GM19467 (cell line): Measurements from ENCODE around the gene NARS2.
"Not testable (repeated sequence)": the region's sequence is repeated elsewhere in the genome, so short reads cannot be mapped to it uniquely, and the experiment has no call there.

Experiments used
- ATAC-seq: cut with Tn5 transposase; IDR thresholded peaks from one replicate; pipeline ENCODE4 v1.9.1; 2021; ENCODE audit warnings: mild to moderate bottlenecking, moderate library complexity; ENCODE audit not compliant: unreplicated experiment

NARS2 gene

DNA sequence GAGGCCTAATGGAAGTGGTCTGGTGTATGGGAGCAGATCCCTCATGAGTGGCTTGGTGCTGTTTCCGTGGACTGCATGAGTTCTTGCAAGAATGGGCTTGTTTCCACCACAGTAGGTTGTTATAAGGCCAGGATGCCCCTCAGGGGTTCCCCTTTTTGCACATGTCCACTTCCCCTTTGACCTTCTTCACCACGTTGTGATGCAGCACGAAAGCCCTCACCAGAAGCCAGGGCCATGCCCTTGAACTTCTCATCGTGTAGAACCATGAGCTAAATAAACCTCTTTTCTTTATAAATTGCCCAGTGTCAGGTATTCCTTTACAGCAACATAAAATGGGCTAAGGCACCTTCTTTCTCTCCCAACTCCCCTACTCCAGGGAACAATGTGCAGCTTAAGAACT is 2.8 kb upstream of the NARS2 start:
- ATAC-seq, result no peak

DNA sequence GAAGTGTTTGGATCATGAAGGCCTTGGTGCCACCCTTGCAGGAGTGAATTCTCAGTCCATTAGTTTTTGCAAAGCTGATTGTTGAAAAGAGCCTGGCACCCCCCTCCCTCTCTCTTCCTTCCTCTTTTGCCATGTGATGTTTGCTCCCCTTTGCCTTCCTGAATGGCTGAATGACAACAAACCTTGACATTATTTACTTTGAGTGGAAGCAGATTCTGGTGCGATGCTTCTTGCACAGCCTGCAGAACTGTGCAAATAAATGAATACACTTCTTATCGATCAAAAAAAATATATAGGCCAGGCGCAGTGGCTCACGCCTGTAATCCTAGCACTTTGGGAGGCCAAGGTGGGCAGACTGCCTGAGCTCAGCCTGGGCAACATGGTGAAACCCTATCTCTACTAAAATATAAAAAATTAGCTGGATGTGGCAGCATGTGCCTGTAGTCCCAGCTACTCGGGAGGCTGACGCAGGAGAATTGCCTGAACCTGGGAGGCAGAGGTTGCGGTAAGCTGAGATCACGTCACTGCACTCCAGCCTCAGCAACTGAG is 2.0 kb upstream of the NARS2 start:
- no peak for ATAC-seq

DNA sequence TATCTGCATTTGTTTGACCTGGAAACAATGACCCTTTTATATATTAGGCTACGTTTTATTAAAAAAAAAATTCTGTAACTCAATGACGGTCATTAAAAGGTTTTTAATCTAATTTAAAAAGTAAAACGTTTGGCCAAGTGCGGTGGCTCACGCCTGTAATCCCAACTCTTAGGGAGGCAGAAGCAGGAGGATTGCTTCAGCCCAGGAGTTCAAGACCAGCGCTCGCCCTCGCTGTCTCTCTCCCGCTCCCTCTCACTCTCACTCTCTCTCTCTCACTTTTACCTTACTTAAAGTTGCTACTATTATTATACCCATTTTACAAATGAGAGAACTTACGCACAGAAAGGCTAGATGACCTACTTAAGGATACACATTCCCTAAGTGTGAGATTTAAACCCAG is 814 bp upstream of the NARS2 start:
- ATAC-seq, result no peak

DNA sequence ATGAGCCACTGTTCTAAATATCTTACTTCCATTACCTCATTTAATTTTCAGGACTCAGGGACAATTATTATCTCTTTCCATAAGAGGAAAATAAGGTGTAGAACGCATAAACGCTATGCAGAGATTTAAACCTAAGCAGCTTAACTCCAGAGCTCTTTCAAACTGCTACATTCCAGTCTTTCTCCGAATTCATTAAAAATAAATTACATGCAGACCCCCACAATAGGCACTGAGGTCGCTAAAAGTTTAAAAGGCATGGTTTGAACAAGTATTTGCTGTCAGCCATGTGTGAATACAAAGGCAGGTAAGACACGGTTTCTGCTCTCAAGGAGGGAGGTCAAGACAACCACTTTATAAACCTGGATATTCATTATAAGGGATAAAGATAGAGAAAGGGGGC is 983 bp downstream of the NARS2 start:
- ATAC-seq, result no peak

DNA sequence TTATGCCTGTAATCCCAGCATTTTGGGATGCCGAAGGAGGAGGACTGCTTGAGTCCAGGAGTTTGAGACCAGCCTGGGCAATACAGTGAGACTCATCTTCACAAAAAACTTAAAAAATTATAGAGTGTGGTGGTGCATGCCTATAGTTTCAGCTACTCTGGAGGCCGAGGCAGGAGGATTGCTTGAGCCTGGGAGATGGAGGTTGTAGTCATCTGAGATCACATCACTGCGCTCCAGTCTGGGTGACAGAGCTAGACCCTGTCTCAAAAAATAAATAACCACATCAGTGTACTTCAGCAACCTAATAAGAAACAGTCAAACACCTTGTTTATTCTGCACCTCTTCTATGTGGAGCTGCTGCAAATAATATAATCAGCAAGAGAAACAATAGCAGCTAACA is 1.4 kb downstream of the NARS2 start:
- no peak for ATAC-seq

DNA sequence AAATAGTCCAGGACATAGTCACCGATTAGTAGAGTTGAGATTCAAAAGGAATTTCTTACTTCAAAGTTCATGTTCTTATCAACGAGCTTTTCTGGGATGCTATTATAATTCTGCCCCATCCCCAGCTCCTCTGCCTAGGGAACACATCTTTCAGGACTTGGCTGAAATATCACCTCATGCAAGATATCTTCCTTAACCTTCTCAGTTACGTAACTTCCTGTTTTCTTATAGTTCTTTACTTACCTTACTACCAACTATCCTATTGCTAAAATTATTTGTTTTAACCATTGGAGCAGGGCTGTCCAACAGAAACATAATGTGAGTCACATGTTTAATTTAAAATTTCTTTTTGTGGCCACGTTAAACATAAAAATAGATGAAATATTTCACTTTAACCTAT is 2.3 kb downstream of the NARS2 start:
- no peak for ATAC-seq

DNA sequence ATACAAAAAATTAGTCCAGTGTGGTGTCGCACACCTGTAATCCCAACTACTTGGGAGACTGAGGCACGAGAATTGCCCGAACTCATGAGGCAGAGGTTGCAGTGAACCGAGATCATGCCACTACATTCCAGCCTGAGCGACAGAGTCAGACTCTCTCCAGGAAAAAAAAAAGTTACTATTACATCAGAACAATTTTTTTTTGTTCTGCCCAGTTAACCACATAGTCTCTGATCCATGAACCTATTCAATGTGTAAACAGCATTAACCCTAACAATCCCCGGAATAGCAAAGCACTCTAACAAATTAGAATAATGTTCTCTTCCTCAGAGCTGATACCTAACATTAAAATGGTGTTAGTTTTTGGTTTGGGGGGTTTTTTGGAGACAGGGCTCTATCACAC is 4.6 kb downstream of the NARS2 start:
- ATAC-seq, result no peak

DNA sequence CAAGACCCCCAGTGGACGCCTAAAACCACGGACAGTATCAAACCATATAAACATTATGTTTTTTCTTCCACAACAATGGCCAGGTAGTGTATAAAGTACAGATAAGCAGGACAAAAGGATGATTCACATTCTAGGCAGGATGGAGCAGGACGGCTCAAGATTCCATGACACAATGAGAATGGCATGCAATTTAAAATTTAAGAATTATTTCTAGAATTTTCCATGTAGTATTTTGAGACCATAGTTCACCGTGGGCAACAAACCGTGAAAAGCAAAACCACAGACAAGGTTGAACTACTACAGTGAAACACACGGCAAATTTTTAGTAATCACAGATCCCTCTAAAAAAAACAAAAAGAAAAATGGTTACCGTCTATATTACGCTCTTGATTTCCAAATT is 7.5 kb downstream of the NARS2 start:
- no peak for ATAC-seq

DNA sequence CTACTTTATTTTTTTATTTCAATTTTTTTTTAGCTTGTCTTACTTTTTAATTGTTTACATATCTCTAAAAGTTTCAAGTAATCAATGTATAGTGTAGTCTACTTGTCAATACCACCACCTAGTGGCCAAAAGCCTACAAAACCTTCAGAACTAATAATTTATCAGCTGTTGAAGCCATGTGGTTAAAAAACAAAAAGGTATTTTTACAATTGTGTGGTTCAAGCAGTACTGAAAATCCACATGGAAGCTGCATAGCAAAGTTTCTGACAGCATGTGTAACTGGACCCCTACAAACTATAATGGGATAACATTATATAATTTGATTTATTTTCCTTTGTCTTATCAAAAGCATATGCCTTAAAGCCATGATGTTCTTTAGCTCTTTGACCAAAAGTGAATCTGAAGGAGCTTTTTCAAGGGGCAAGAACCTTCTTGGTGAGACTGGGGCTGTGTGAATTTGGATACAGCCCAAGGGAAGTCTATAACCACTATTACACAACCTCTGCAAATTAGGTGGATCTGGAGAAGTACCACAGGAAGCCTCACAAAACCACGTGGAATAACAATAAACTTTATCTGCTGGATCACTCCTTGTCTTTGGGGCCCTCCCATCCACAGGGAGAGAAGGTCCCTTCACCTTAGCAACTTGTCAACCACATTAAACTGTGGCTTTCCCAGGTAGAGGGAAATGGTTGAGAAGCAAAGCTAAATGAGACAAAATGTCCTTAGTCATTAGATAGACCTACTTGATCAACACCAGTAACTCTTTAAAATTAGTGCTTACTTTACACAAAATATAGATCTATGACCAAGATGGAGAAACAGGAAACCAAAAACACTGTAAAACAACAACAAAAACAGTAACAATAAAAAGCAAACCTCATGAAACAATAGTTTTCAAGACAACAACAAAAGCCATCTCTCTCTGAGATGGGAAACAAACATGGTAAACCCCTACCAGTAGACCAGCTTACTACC is 9.9 kb downstream of the NARS2 start:
- no peak for ATAC-seq

DNA sequence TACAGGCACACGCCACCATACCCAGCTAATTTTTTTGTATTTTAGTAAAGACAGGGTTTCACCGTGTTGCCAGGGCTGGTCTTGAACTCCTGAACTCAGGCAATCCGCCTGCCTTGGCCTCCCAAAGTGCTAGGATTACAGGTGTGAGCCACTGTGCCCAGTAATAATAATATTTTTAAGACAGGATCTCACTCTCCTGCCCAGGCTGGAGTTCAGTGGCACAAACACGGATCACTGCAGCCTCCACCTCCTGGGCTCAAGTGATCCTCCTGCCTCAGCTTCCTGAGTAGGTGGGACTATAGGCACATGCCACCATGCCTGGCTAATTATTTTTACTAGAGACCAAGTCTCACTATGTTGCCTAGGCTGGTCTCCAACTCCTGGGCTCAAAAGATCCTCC is 10.6 kb downstream of the NARS2 start:
- ATAC-seq, result not testable (repeated sequence)

DNA sequence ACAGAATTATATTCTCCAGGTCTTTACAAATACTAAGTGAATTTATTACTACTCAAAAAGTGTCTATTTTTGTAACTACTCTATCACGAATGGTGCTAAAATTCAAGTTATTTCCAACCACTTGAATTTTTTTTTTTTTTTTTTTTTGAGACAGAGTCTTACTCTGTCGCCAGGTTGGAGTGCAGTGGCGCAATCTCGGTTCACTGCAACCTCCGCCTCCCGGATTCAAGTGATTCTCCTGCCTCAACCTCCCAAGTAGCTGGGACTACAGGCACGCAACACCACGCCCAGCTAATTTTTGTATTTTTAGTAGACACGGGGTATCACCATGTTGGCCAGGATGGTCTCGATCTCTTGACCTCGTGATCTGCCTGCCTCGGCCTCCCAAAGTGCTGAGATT is 11.6 kb downstream of the NARS2 start:
- not testable (repeated sequence) for ATAC-seq

DNA sequence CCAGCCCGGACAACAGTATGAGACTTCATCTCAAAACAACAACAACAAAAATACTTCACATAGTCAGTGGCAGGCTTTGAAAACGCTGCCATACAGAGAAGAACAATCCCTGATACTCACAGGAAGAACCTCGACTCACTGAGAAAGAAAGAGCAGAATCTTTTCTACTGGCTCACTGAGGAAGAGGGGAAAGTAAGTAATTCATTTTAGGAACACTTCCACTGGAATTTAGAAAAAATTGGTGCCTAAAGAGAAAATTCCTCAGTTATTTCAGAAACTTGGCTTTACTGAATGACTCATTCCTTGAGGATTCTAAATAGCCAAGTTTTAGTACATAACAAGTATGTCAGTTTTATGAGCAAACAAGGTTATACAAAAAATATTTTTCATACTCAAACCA is 12.3 kb downstream of the NARS2 start:
- no peak for ATAC-seq

DNA sequence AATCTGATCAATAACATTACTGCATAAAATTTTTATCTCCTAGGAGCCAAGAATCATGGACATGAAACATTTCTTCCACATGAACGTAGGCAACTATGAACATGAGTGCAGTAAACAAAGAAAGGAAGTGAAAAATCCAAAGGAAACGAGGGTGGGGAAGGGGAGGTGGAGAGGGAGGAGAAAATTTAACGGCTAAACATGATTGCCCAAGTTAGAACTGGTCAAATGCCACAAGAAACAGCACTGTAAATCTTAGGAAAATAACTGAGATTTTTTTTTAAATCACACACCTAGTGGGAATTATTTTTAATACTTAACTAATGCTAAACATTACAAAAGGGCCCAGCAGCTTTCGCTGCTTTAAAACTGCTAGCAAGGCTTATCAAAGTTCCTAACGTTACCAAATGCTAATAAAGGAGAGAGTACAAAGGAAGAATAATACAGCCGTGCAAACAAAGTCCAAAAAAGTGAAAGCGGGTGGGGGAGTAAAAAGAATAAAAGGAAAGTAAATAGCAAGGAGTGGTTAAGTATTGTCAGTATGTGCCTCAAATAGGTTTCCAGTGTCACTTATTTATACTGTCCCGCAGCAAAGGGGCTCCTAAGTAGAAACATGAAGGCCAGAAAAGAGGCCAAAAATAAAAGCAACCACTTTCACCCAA is 13.7 kb downstream of the NARS2 start:
- no peak for ATAC-seq

DNA sequence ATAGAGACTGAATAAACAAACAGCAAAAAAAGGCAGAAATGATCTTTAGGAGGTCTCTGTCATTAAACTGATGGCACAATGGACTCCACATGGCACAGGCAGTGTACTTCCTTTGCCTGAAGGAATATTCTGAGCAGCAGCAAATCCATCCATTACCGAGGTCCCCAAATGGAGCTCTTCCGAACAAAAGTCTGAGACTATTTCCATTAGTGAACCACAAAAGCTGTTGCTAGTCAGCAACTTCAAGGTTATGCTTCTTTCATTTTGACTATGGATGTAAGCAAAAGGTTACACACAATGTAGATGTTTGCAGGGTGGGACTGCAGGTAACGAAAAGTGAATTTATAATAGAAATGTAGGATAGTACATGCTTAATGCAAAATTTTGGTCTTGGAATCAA is 14.5 kb downstream of the NARS2 start:
- ATAC-seq, result no peak

DNA sequence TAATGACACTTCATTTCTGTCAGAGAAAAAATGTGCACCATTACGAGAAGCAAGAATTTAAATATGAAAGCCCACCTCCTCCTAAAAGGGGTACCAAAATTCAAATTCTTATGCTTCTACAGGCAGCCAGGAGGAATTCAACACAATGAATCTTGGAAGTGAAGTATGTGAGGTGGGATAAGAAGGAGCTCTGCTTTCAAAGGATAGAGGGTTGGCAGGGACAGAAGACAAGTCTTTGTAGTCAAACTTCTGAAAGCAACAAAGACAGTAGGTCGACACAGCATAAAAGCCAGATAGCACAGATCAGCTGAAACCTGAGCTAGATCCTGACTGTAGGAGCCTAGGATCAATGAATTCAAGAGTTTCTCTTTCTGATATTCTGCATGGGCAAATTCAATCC is 17.4 kb downstream of the NARS2 start:
- no peak for ATAC-seq

DNA sequence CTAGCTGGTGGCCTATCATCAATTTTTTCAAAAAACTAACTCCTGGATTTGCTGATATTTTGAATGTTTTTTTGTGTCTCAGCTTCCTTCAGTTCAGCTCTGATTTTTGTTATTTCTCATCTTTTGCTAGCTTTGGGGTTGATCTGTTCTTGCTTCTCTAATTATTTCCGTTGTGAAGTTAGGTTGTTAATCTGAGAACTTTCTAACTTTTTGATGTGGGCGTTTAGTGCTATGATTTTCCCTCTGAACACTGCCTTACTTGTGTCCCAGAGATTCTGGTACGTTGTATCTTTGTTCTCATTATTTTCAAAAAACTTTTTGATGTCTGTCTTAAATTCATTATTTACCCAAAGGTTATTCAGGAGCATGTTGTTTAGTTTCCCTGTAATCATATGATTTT is 19.1 kb downstream of the NARS2 start:
- ATAC-seq, result no peak

DNA sequence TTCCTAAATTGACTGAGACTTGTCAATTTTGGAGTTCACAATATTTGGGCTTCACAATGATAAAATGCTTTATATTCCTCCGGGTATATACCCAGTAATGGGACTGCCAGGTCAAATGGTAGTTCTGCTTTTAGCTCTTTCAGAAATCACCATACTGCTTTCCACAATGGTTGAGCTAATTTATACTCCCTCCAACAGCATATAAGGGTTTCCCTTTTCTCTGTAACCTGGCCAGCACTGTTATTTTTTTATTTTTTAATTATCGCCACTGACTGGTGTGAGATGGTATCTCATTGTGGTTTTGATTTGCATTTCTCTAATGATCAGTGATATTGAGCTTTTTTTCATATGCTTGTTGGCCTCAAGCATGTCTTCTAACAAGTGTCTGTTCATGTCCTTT is 21.8 kb downstream of the NARS2 start:
- ATAC-seq, result no peak

DNA sequence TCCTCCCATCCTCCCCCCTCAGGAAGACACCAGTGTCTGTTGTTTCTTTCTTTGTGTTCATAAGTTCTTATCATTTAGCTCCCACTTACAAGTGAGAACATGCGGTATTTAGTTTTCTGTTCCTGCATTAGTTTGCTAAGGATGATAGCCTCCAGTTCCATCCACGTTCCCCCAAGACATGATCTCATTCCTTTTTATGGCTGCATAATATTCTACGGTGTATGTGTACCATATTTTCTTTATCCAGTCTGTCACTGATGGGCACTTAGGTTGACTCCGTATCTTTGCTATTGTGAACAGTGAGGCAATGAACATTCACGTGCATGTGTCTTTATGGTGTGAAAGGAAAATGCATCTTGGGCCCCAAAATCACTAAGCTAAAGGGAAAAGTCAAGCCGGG is 22.5 kb downstream of the NARS2 start:
- not testable (repeated sequence) for ATAC-seq

DNA sequence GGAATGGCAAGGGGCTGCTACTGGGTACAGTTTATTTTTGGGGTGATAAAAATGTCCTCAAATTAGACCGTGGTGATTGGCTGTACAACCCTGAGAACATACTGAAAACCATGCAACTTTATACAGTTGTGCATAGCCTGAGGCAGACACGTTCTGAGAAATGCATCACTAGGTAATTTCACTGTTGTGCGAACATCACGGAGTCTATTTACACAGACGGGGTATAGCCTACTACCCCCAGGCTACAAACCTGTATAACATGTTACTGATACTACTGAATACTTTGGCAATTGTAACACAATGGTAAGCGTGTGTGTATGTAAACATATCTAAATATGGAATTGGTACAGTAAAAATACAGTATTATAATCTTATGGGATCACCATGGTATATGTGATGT is 23.6 kb downstream of the NARS2 start:
- no peak for ATAC-seq

DNA sequence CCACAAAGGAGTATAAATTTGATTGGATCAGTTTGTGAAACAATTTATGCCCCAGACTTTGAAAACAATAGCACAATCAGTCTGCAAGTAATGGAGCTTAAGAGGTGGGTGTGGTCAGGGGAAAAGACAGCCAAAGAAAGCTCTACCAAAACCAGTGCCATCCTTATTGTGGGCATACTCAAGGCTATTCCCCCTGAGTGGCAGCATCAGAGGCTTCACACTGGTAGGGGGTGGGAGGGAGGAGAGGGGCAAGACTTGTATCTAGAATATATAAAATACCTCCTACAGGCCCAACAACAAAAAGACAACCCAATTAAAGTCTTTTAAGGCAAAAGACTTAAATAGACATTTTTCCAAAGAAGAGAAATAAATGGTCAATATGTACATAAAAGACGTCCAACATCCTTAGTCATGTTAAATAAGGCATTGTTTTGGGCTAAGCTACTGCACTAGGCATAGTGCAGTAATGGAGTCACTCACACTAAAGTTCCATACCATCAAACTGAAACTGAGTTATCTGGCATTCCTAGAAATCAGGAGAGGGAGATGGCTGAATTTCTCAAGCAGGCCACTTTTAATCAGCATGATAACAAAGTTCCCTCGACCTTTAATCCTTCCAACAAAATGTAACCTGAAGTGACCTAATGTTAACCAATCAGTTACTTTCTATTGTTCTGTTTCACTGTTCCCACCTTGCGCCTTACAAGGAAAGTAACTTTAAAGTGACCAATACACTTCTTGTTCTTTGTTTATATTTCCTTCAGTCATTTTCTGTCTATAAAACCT is 24.8 kb downstream of the NARS2 start:
- no peak for ATAC-seq

DNA sequence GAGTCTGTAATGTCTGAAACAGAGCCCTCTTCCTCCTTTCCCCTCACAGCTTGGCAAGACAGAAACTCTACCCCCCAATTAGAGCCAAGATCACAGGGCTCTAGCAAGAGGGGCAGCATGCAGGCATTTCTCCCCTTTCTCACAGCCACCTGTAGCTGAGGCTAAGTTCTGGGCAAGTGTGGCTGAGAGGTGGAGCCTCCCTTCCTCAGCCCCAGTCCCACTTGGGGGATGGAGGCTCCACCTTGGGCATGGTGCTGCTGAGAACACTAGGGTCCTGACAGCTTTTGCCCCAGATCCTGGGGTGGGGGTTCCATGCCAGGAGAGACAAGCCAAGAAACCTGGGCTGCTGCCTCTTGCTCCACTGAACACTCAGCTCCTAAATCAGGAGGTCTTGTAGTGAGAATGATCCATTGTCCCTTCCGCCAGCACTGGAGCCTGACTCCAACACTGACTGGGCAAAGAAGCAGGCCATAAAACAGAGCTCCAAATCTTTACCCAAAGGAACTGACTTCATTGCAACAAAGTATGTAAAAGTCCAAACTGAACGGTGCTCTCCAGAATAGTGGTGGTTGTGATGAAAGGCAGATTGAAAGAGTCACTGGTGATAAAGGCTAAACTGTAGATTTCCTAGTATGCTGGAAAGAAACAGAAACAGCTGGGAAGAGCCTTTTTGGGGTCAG is 25.6 kb downstream of the NARS2 start:
- ATAC-seq, result no peak
